GM23338 (cell line): ENCODE results near the gene DDX54.

Experiments
- EZH2 ChIP-seq: fragments of 200-600 bp; sonication (generic); IDR thresholded peaks from one replicate; pipeline ENCODE4 v1.8.0; 2017; ENCODE audit warnings: antibody characterized with exemption, mild to moderate bottlenecking, low read depth; ENCODE audit not compliant: unreplicated experiment
- TF ChIP-seq, protein P1 (sequence below), 2 experiments: fragments of 200-600 bp in 1 of 2; sonication (generic) in 1 of 2; conservative IDR thresholded peaks; 2 replicates each; pipeline versions ENCODE4 v1.5.1 to v1.6.1; 2016 to 2017; ENCODE audit warnings: antibody characterized with exemption in 2 of 2, low read depth in 2 of 2, mild to moderate bottlenecking in 2 of 2, moderate library complexity in 1 of 2
- TF ChIP-seq, protein P2 (sequence below): IDR thresholded peaks from one replicate; pipeline ENCODE4 v1.6.1; 2018; ENCODE audit warnings: antibody characterized with exemption; ENCODE audit not compliant: unreplicated experiment

DNA sequence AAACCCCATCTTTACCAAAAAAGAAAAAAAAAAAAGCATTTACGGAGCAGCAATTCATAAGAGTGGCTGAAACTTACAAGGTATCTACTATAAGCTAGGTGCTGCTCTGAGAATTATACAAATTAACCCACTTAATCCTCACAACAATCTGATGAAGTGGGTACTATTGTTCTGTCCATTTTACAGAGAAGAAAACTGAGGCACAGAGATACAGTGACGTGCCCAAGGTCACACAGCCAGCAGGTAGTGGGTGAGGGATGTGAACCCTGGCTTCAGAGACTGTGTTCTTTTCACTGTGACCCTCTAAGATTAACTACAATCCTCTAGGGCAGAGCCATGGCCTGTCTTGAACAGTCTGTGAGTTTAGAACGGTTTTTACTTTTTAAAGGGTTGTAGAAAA lies 3.3 kb downstream of the DDX54 start:
- TF ChIP-seq EZH2, result no peak
- TF ChIP-seq, protein P1, sequence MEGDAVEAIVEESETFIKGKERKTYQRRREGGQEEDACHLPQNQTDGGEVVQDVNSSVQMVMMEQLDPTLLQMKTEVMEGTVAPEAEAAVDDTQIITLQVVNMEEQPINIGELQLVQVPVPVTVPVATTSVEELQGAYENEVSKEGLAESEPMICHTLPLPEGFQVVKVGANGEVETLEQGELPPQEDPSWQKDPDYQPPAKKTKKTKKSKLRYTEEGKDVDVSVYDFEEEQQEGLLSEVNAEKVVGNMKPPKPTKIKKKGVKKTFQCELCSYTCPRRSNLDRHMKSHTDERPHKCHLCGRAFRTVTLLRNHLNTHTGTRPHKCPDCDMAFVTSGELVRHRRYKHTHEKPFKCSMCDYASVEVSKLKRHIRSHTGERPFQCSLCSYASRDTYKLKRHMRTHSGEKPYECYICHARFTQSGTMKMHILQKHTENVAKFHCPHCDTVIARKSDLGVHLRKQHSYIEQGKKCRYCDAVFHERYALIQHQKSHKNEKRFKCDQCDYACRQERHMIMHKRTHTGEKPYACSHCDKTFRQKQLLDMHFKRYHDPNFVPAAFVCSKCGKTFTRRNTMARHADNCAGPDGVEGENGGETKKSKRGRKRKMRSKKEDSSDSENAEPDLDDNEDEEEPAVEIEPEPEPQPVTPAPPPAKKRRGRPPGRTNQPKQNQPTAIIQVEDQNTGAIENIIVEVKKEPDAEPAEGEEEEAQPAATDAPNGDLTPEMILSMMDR (conservative IDR thresholded peaks at IDR 0.05; ENCODE audit: low read depth in 2 of 2), result no peak
- TF ChIP-seq, protein P2, sequence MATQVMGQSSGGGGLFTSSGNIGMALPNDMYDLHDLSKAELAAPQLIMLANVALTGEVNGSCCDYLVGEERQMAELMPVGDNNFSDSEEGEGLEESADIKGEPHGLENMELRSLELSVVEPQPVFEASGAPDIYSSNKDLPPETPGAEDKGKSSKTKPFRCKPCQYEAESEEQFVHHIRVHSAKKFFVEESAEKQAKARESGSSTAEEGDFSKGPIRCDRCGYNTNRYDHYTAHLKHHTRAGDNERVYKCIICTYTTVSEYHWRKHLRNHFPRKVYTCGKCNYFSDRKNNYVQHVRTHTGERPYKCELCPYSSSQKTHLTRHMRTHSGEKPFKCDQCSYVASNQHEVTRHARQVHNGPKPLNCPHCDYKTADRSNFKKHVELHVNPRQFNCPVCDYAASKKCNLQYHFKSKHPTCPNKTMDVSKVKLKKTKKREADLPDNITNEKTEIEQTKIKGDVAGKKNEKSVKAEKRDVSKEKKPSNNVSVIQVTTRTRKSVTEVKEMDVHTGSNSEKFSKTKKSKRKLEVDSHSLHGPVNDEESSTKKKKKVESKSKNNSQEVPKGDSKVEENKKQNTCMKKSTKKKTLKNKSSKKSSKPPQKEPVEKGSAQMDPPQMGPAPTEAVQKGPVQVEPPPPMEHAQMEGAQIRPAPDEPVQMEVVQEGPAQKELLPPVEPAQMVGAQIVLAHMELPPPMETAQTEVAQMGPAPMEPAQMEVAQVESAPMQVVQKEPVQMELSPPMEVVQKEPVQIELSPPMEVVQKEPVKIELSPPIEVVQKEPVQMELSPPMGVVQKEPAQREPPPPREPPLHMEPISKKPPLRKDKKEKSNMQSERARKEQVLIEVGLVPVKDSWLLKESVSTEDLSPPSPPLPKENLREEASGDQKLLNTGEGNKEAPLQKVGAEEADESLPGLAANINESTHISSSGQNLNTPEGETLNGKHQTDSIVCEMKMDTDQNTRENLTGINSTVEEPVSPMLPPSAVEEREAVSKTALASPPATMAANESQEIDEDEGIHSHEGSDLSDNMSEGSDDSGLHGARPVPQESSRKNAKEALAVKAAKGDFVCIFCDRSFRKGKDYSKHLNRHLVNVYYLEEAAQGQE, result no peak
